Adipocyte (in vitro differentiated cells): ENCODE data around the gene HCRTR2.

Experiments
- DNase-seq: peaks from one replicate; pipeline ENCODE4 v3.0.0-alpha.2; 2015; ENCODE audit warnings: low read depth
- H3K27me3 ChIP-seq: replicated peaks from 2 replicates; pipeline ENCODE4 v1.7.0; 2013; ENCODE audit warnings: mild to moderate bottlenecking, low read length, moderate library complexity; ENCODE audit not compliant: control insufficient read depth, insufficient read depth
- H3K36me3 ChIP-seq: 2 replicates; pipeline ENCODE4 v1.7.0; 2013; ENCODE audit warnings: low read length, mild to moderate bottlenecking, moderate library complexity; ENCODE audit not compliant: control insufficient read depth, insufficient read depth, severe bottlenecking
- H3K4me1 ChIP-seq: 2 replicates; pipeline ENCODE4 v1.7.0; 2013; ENCODE audit warnings: mild to moderate bottlenecking, low read length, moderate library complexity; ENCODE audit not compliant: control insufficient read depth, insufficient read depth
- H3K4me3 ChIP-seq: 2 replicates; pipeline ENCODE4 v1.7.0; 2013; ENCODE audit warnings: mild to moderate bottlenecking, low read length, moderate library complexity
- H3K9ac ChIP-seq: 2 replicates; pipeline ENCODE4 v1.7.0; 2013; ENCODE audit warnings: mild to moderate bottlenecking, low read length, moderate library complexity
- H3K9me3 ChIP-seq: 2 replicates; pipeline ENCODE4 v1.7.0; 2013; ENCODE audit warnings: mild to moderate bottlenecking, low read length, moderate library complexity; ENCODE audit not compliant: control insufficient read depth

The HCRTR2 gene

GRCh38 chr6:55175078-55176049 lies 1.0 kb downstream of the HCRTR2 start:
- Histone ChIP-seq H3K4me1 (peaks cover 5% of the 10 kb centered on the region), H3K9ac (no peak overlapping the region), H3K36me3 (no peaks in the 10 kb centered on the region), H3K27me3 (peaks cover 42% of the 10 kb centered on the region), H3K4me3 (no peak overlapping the region), H3K9me3 (no peaks in the 10 kb centered on the region)
- no peak for DNase-seq

GRCh38 chr6:55176958-55177357 lies 2.6 kb downstream of the HCRTR2 start:
- H3K4me1 ChIP-seq: peaks cover 5% of the 10 kb centered on the region
- no peak overlapping the region for H3K9ac ChIP-seq
- H3K36me3 ChIP-seq: no peaks in the 10 kb centered on the region
- H3K27me3 ChIP-seq: peaks cover 42% of the 10 kb centered on the region
- peak; percentile 48 for DNase-seq
- no peak overlapping the region for H3K4me3 ChIP-seq
- no peaks in the 10 kb centered on the region for H3K9me3 ChIP-seq

GRCh38 chr6:55180258-55180657 lies 5.9 kb downstream of the HCRTR2 start:
- no peaks in the 10 kb centered on the region for H3K36me3 ChIP-seq

GRCh38 chr6:55182016-55182650 lies 7.8 kb downstream of the HCRTR2 start:
- Histone ChIP-seq H3K9me3 (no peaks in the 10 kb centered on the region), H3K9ac (no peak overlapping the region), H3K4me3 (no peak overlapping the region), H3K36me3 (no peaks in the 10 kb centered on the region), H3K4me1 (no peaks in the 10 kb centered on the region), H3K27me3 (peaks cover 5% of the 10 kb centered on the region)
- no peak for DNase-seq

More at GRCh38 chr6:55180258-55180657, 5.9 kb downstream of the HCRTR2 start:
- Histone ChIP-seq H3K4me3 (no peak overlapping the region), H3K4me1 (no peaks in the 10 kb centered on the region), H3K9me3 (no peaks in the 10 kb centered on the region), H3K27me3 (peaks cover 14% of the 10 kb centered on the region), H3K9ac (no peak overlapping the region)
- no peak for DNase-seq

- Histone ChIP-seq H3K9me3 (no peaks in the 10 kb centered on the region), H3K36me3 (no peaks in the 10 kb centered on the region), H3K9ac (no peak overlapping the region), H3K4me1 (no peaks in the 10 kb centered on the region), H3K4me3 (no peak overlapping the region), H3K27me3 (no peaks in the 10 kb centered on the region)
- DNase-seq: no peak
Measured at GRCh38 chr6:55184782-55185530, 10.6 kb downstream of the HCRTR2 start.

GRCh38 chr6:55198715-55199114 lies 24.4 kb downstream of the HCRTR2 start:
- Histone ChIP-seq H3K9me3 (no peaks in the 10 kb centered on the region), H3K4me3 (no peak overlapping the region), H3K27me3 (no peaks in the 10 kb centered on the region), H3K36me3 (no peaks in the 10 kb centered on the region), H3K9ac (no peak overlapping the region), H3K4me1 (no peaks in the 10 kb centered on the region)
- peak; percentile 61 for DNase-seq

GRCh38 chr6:55199239-55199638 lies 24.9 kb downstream of the HCRTR2 start:
- H3K4me1 ChIP-seq: no peaks in the 10 kb centered on the region
- H3K9me3 ChIP-seq: no peaks in the 10 kb centered on the region
- H3K4me3 ChIP-seq: no peak overlapping the region
- no peaks in the 10 kb centered on the region for H3K36me3 ChIP-seq
- DNase-seq: no peak
- no peak overlapping the region for H3K9ac ChIP-seq
- no peaks in the 10 kb centered on the region for H3K27me3 ChIP-seq

- Histone ChIP-seq H3K4me3 (no peak overlapping the region), H3K27me3 (no peaks in the 10 kb centered on the region)
Measured at GRCh38 chr6:55208478-55209458, 34.5 kb downstream of the HCRTR2 start.

GRCh38 chr6:55210952-55211351 lies 36.6 kb downstream of the HCRTR2 start:
- Histone ChIP-seq H3K36me3 (no peaks in the 10 kb centered on the region), H3K27me3 (no peaks in the 10 kb centered on the region), H3K4me3 (no peak overlapping the region), H3K9ac (no peak overlapping the region), H3K4me1 (no peaks in the 10 kb centered on the region), H3K9me3 (peaks cover 5% of the 10 kb centered on the region)
- DNase-seq: no peak

More at GRCh38 chr6:55208478-55209458, 34.5 kb downstream of the HCRTR2 start:
- no peaks in the 10 kb centered on the region for H3K9me3 ChIP-seq
- no peaks in the 10 kb centered on the region for H3K4me1 ChIP-seq
- no peak overlapping the region for H3K9ac ChIP-seq
- no peaks in the 10 kb centered on the region for H3K36me3 ChIP-seq
- peak; percentile 11 for DNase-seq

- peaks cover 7% of the 10 kb centered on the region for H3K9me3 ChIP-seq
- H3K4me3 ChIP-seq: no peak overlapping the region
- H3K27me3 ChIP-seq: no peaks in the 10 kb centered on the region
- H3K36me3 ChIP-seq: no peaks in the 10 kb centered on the region
- no peaks in the 10 kb centered on the region for H3K4me1 ChIP-seq
- peak; percentile 26 for DNase-seq
- H3K9ac ChIP-seq: no peak overlapping the region
Measured at GRCh38 chr6:55212156-55212555, 37.8 kb downstream of the HCRTR2 start.
